ENCODE data around the gene MEGF10. TPM values are rescaled to one million over a fixed set of nuclear protein-coding genes. Genes with fewer than 3 reads are reported as not detected.

Gene MEGF10
- total and polyA plus RNA-seq, 10 of the 15 experiments (the other 5 are each of a cell fraction or from before 2014, with no cell fraction given): 0.03 to 0.21 (median 0.05) TPM; not detected in 5

GRCh38 chr5:127444171-127444570 lies 153.6 kb downstream of the MEGF10 start:
- POLR2A ChIA-PET: no interaction called here
- TF ChIP-seq RB1 (IDR thresholded peaks at IDR 0.05; ENCODE audit: borderline replicate concordance) (no peak), MEF2A (IDR thresholded peaks at IDR 0.05; ENCODE audit: insufficient read depth, low read depth, low read length) (no peak), IRF3 (IDR thresholded peaks at IDR 0.05) (no peak), RUNX3 (IDR thresholded peaks at IDR 0.05; ENCODE audit: low read length) (no peak), NRF1 (conservative IDR thresholded peaks at IDR 0.05; ENCODE audit: low read depth, low read length) (no peak), ZNF592 (IDR thresholded peaks at IDR 0.05) (no peak), ZBTB11 (CRISPR knock-in tag; IDR thresholded peaks at IDR 0.05) (no peak), ETV6 (conservative IDR thresholded peaks at IDR 0.05 in 1 of 2, IDR thresholded peaks at IDR 0.05 in 1 of 2; ENCODE audit: borderline replicate concordance in 1 of 2, low read depth in 1 of 2) (no peak)
- intact Hi-C loops (cut with micrococcal nuclease; ENCODE audit: unreplicated experiment): no loop called here
- Histone ChIP-seq H3K79me2 (ENCODE audit: control insufficient read depth, insufficient read depth, low read length) (no peaks in the 10 kb centered on the region), H2AFZ (ENCODE audit: control insufficient read depth, low read depth, low read length) (no peak overlapping the region), H3K27me3 (replicated peaks in 1 of 2; ENCODE audit: control insufficient read depth in 2 of 2, insufficient read depth in 2 of 2, low read length in 1 of 2) (no peaks in the 10 kb centered on the region), H3K9ac (ENCODE audit: control insufficient read depth, insufficient read depth, low read length) (no peak overlapping the region), H3K36me3 (ENCODE audit: control insufficient read depth in 2 of 2, insufficient read depth in 2 of 2, low read length in 1 of 2) (no peaks in the 10 kb centered on the region), H3K9me3 (replicated peaks; ENCODE audit: control insufficient read depth, insufficient read depth, low read length) (no peaks in the 10 kb centered on the region), H3K27ac (ENCODE audit: control insufficient read depth, insufficient read depth) (no peak overlapping the region), H4K20me1 (ENCODE audit: control insufficient read depth, insufficient read depth) (no peaks in the 10 kb centered on the region), H3K4me2 (ENCODE audit: control insufficient read depth, insufficient read depth) (no peak overlapping the region), H3K4me1 (ENCODE audit: control insufficient read depth, insufficient read depth, low read length) (no peaks in the 10 kb centered on the region), H3K4me3 (no peak overlapping the region)
- RAD21 ChIA-PET (ENCODE audit: unreplicated experiment): no interaction called here
- in situ Hi-C loops (cut with MboI): no loop called here
- DNase-seq (ENCODE audit: low read depth, low spot score) (no peak), FAIRE-seq (no peak), ATAC-seq (no peak)
- CTCF ChIA-PET: interaction anchor here (1.1 kb wide), 1 partner anchor 9 kb away, joined by 3 read pairs; no protein-coding TSS in a partner anchor
- SMC1A ChIA-PET (ENCODE audit: uncharacterized antibody, unreplicated experiment): interaction anchor here (2.6 kb wide), 1 partner anchor 10 kb away, joined by 9 read pairs; no protein-coding TSS in a partner anchor
- BruUV-seq (replicated peaks): no TSS peak
- WGBS (ENCODE audit: insufficient coverage, insufficient replicate concordance, low lambda C conversion rate, missing lambda C conversion rate): 0% methylated on average over 1 of the region's 1 CpG
